SK-N-SH treated with all-trans-retinoic acid at 6 μM for 48 hours (cell line): ENCODE measurements around the gene NEK1.

Source experiments
- ATAC-seq: fragments of 200-7000 bp; cut with Tn5 transposase; 3 replicates; pipeline ENCODE4 v1.9.1; 2020; ENCODE audit warnings: mild to moderate bottlenecking, moderate library complexity
- ARNTL ChIP-seq: fragments of 450-650 bp; formaldehyde crosslinking; IDR thresholded peaks from 2 replicates; pipeline ENCODE4 v1.5.0; 2020; ENCODE audit warnings: low read depth, mild to moderate bottlenecking, moderate library complexity, borderline replicate concordance
- BACH2 ChIP-seq: fragments of 250-450 bp; sonication (Bioruptor Pico); IDR thresholded peaks from 2 replicates; pipeline ENCODE4 v1.9.0; 2021; ENCODE audit warnings: mild to moderate bottlenecking, borderline replicate concordance
- CSDC2 ChIP-seq: fragments of 250-450 bp; sonication (Bioruptor Pico); IDR thresholded peaks from 2 replicates; pipeline ENCODE4 v1.5.0; 2020; ENCODE audit warnings: mild to moderate bottlenecking, moderate library complexity
- ESRRG ChIP-seq: fragments of 250-450 bp; sonication (Bioruptor Pico); IDR thresholded peaks from 2 replicates; pipeline ENCODE4 v1.6.1; 2021; ENCODE audit warnings: mild to moderate bottlenecking
- GLIS3 ChIP-seq: fragments of 250-450 bp; sonication (Bioruptor Pico); IDR thresholded peaks from 2 replicates; pipeline ENCODE4 v1.5.0; 2020; ENCODE audit warnings: mild to moderate bottlenecking, moderate library complexity
- ISL1 ChIP-seq: fragments of 250-450 bp; sonication (Bioruptor Pico); IDR thresholded peaks from 2 replicates; pipeline ENCODE4 v2.1.2; 2022; ENCODE audit warnings: mild to moderate bottlenecking, moderate library complexity
- OSR1 ChIP-seq: fragments of 250-450 bp; sonication (Bioruptor Pico); IDR thresholded peaks from 2 replicates; pipeline ENCODE4 v1.8.0; 2022; ENCODE audit warnings: moderate library complexity, mild to moderate bottlenecking, inconsistent platforms
- PATZ1 ChIP-seq: fragments of 250-450 bp; sonication (Bioruptor Pico); IDR thresholded peaks from 2 replicates; pipeline ENCODE4 v1.8.0; 2020; ENCODE audit warnings: mild to moderate bottlenecking, moderate library complexity, borderline replicate concordance
- SNAI2 ChIP-seq: fragments of 250-450 bp; sonication (Bioruptor Pico); IDR thresholded peaks from 2 replicates; pipeline ENCODE4 v1.5.0; 2020; ENCODE audit warnings: mild to moderate bottlenecking, moderate library complexity
- TOX ChIP-seq: fragments of 250-450 bp; sonication (Bioruptor Pico); IDR thresholded peaks from 2 replicates; pipeline ENCODE4 v1.8.0; 2021; ENCODE audit warnings: mild to moderate bottlenecking, moderate library complexity, borderline replicate concordance
- TSHZ2 ChIP-seq: fragments of 250-450 bp; sonication (Bioruptor Pico); IDR thresholded peaks from 2 replicates; pipeline ENCODE4 v1.5.0; 2020; ENCODE audit warnings: mild to moderate bottlenecking, moderate library complexity
- ZFP30 ChIP-seq: fragments of 450-650 bp; formaldehyde crosslinking; IDR thresholded peaks from 2 replicates; pipeline ENCODE4 v1.5.0; 2022; ENCODE audit warnings: mild to moderate bottlenecking, moderate library complexity
- ZNF565 ChIP-seq: fragments of 450-650 bp; formaldehyde crosslinking; conservative IDR thresholded peaks from 2 replicates; pipeline ENCODE4 v1.5.0; 2020; ENCODE audit warnings: low read depth, mild to moderate bottlenecking, moderate library complexity
- ZNF70 ChIP-seq: fragments of 450-650 bp; formaldehyde crosslinking; IDR thresholded peaks from 2 replicates; pipeline ENCODE4 v1.5.0; 2020; ENCODE audit warnings: mild to moderate bottlenecking, moderate library complexity
- TF ChIP-seq, protein P1 (sequence below): fragments of 250-450 bp; sonication (Bioruptor Pico); IDR thresholded peaks from 2 replicates; pipeline ENCODE4 v1.8.0; 2021; ENCODE audit warnings: low read depth, mild to moderate bottlenecking, moderate library complexity, borderline replicate concordance
- TF ChIP-seq, protein P2 (sequence below): fragments of 250-450 bp; sonication (Bioruptor Pico); IDR thresholded peaks from 2 replicates; pipeline ENCODE4 v1.5.1; 2020; ENCODE audit warnings: low read depth, mild to moderate bottlenecking, moderate library complexity

The NEK1 gene

DNA sequence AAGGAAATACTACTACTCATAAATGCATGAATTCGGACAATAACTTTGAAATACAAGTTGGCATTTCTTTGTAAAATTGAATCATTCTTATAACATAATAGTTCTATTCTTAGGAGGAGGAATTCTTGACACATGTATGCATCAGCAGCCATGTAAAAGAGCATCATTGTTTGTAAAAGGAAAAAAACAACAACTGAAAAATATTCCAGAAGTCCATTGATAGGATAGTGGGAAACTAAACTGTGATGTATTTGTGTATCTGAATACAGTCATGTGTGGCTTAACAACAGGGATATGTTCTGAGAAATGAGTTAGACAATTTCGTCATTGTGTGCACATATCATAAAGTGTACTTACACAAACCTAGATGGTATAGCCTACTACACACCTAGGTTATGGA is 239.6 kb downstream of the NEK1 start:
- no peak for ATAC-seq
- no peak for TF ChIP-seq BACH2 (CRISPR knock-in tag)
- TF ChIP-seq ZNF70 (CRISPR knock-in tag), result no peak
- TF ChIP-seq TSHZ2 (CRISPR knock-in tag), result no peak
- TF ChIP-seq ISL1 (CRISPR knock-in tag), result no peak
- no peak for TF ChIP-seq CSDC2
- TF ChIP-seq ARNTL, result no peak
- TF ChIP-seq, protein P1, sequence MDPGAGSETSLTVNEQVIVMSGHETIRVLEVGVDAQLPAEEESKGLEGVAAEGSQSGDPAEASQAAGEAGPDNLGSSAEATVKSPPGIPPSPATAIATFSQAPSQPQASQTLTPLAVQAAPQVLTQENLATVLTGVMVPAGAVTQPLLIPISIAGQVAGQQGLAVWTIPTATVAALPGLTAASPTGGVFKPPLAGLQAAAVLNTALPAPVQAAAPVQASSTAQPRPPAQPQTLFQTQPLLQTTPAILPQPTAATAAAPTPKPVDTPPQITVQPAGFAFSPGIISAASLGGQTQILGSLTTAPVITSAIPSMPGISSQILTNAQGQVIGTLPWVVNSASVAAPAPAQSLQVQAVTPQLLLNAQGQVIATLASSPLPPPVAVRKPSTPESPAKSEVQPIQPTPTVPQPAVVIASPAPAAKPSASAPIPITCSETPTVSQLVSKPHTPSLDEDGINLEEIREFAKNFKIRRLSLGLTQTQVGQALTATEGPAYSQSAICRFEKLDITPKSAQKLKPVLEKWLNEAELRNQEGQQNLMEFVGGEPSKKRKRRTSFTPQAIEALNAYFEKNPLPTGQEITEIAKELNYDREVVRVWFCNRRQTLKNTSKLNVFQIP (CRISPR knock-in tag), result no peak
- TF ChIP-seq PATZ1, result no peak
- no peak for TF ChIP-seq OSR1
- TF ChIP-seq SNAI2, result no peak
- TF ChIP-seq GLIS3, result no peak

DNA sequence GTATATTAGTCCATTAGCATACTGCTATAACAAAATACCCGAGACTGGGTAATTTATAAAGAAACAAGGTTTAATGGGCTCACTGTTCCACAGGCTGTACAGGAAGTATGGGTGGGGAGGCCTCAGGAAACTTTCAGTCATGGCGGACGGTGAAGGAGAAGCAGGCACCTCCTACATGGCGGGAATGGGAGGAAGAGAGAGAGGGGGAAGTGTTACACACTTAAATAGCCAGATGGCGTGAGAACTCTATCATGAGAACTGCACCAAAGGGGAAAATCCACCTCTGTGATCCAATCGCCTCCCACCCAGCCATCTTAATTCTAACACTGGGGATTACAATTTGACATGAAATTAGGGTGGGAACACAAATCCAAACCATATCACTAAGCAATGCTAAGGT is 242.7 kb downstream of the NEK1 start:
- TF ChIP-seq TSHZ2 (CRISPR knock-in tag), result no peak
- no peak for TF ChIP-seq ZFP30 (CRISPR knock-in tag)
- TF ChIP-seq TOX, result no peak
- no peak for TF ChIP-seq CSDC2
- no peak for ATAC-seq

DNA sequence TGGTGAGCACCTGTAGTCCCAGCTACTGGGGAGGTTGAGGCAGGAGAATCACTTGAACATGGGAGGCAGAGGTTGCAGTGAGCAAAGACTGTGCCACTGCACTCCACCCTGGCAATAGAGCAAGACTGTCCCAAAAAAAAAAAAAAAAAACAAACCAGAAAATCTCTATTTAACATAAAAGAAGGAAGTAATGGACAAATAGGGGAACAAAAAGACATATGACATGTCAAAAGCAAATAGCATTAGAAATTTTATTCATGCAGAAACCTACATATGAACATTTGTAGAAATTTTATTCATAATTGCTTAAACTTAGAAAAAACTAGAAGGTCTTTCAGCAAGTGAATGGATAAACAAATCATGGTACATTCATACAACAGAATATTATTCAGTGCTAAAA is 244.6 kb downstream of the NEK1 start:
- no peak for ATAC-seq
- TF ChIP-seq, protein P2, sequence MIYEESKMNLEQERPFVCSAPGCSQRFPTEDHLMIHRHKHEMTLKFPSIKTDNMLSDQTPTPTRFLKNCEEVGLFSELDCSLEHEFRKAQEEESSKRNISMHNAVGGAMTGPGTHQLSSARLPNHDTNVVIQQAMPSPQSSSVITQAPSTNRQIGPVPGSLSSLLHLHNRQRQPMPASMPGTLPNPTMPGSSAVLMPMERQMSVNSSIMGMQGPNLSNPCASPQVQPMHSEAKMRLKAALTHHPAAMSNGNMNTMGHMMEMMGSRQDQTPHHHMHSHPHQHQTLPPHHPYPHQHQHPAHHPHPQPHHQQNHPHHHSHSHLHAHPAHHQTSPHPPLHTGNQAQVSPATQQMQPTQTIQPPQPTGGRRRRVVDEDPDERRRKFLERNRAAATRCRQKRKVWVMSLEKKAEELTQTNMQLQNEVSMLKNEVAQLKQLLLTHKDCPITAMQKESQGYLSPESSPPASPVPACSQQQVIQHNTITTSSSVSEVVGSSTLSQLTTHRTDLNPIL, result no peak
- TF ChIP-seq CSDC2 (no peak), TOX (no peak), ZNF565 (CRISPR knock-in tag) (no peak), BACH2 (CRISPR knock-in tag) (no peak), TSHZ2 (CRISPR knock-in tag) (no peak), ESRRG (CRISPR knock-in tag) (no peak), ARNTL (no peak), SNAI2 (no peak)
